Keratinocyte (primary cell): ENCODE measurements around the gene MFSD1. TPM values are rescaled to one million over a fixed set of nuclear protein-coding genes. Genes with fewer than 3 reads are reported as not detected.

Experiments
- DNase-seq: peaks from one replicate; pipeline ENCODE4 v3.0.0-alpha.2; 2011; ENCODE audit warnings: low read depth, missing footprints, low spot score
- FAIRE-seq: peaks from 2 replicates; lab custom pipeline; 2011; peaks lifted over from hg19 to GRCh38; lab: Jason Lieb, UNC
- H2AFZ ChIP-seq: 2 replicates; pipeline ENCODE4 v1.6.0; 2012; ENCODE audit warnings: low read length, control low read depth, inconsistent platforms; ENCODE audit not compliant: control insufficient read depth
- H3K27ac ChIP-seq: 2 replicates; pipeline ENCODE4 v1.5.1; 2011; ENCODE audit warnings: low read length; ENCODE audit not compliant: control insufficient read depth, insufficient read depth
- H3K27me3 ChIP-seq: 3 replicates; pipeline ENCODE4 v1.6.0; 2011; ENCODE audit warnings: low read length; ENCODE audit not compliant: control insufficient read depth, insufficient read depth; ENCODE audit errors: extremely low read depth
- H3K36me3 ChIP-seq, 2 experiments: 2 replicates in 1 of 2; 3 replicates in 1 of 2; pipeline ENCODE4 v1.5.1; 2011; ENCODE audit warnings: low read length in 2 of 2, mild to moderate bottlenecking in 1 of 2; ENCODE audit not compliant: control insufficient read depth in 2 of 2, insufficient read depth in 2 of 2; ENCODE audit errors: extremely low read depth in 1 of 2
- H3K4me1 ChIP-seq: 3 replicates; pipeline ENCODE4 v1.5.1; 2011; ENCODE audit warnings: low read length; ENCODE audit not compliant: control insufficient read depth, insufficient read depth; ENCODE audit errors: extremely low read depth
- H3K4me2 ChIP-seq: 3 replicates; pipeline ENCODE4 v1.6.0; 2011; ENCODE audit warnings: low read depth, low read length; ENCODE audit not compliant: control insufficient read depth, insufficient read depth; ENCODE audit errors: extremely low read depth
- H3K4me3 ChIP-seq, 3 experiments: fragments of 200-600 bp in 1 of 3; sonication (generic) in 1 of 3; 2 replicates in 2 of 3; 3 replicates in 1 of 3; pipeline ENCODE4 v1.5.1; 2011 to 2016; ENCODE audit warnings: low read length in 3 of 3, mild to moderate bottlenecking in 3 of 3, control low read depth in 2 of 3, inconsistent platforms in 1 of 3, low read depth in 1 of 3, mixed read lengths in 1 of 3, mixed run types in 1 of 3, moderate library complexity in 1 of 3; ENCODE audit not compliant: control insufficient read depth in 2 of 3, insufficient read depth in 2 of 3; ENCODE audit errors: extremely low read depth in 1 of 3
- H3K79me2 ChIP-seq: 2 replicates; pipeline ENCODE4 v1.6.0; 2012; ENCODE audit warnings: low read length; ENCODE audit not compliant: control insufficient read depth, insufficient read depth
- H3K9ac ChIP-seq: 3 replicates; pipeline ENCODE4 v1.6.0; 2011; ENCODE audit warnings: low read length; ENCODE audit not compliant: control insufficient read depth, insufficient read depth; ENCODE audit errors: extremely low read depth
- H3K9me1 ChIP-seq: 3 replicates; pipeline ENCODE4 v1.6.0; 2011; ENCODE audit warnings: low read length; ENCODE audit not compliant: control insufficient read depth, insufficient read depth; ENCODE audit errors: extremely low read depth
- H3K9me3 ChIP-seq: 2 replicates; pipeline ENCODE4 v1.5.1; 2012; ENCODE audit warnings: low read depth, low read length; ENCODE audit not compliant: control insufficient read depth
- H4K20me1 ChIP-seq: 3 replicates; pipeline ENCODE4 v1.6.0; 2011; ENCODE audit warnings: low read length; ENCODE audit not compliant: control insufficient read depth, insufficient read depth; ENCODE audit errors: extremely low read depth
- CTCF ChIP-seq, 3 experiments: IDR thresholded peaks in 1 of 3; conservative IDR thresholded peaks in 1 of 3; optimal IDR thresholded peaks in 1 of 3; 2 replicates in 2 of 3; 3 replicates in 1 of 3; pipeline versions ENCODE3 to v1.5.1; 2011; ENCODE audit warnings: low read length in 3 of 3, mild to moderate bottlenecking in 3 of 3, moderate library complexity in 2 of 3, control low read depth in 1 of 3, inconsistent platforms in 1 of 3; ENCODE audit not compliant: insufficient read depth in 2 of 3; ENCODE audit errors: extremely low read depth in 1 of 3
- EZH2 ChIP-seq: IDR thresholded peaks from one replicate; pipeline ENCODE4 v1.6.1; 2012; ENCODE audit warnings: inconsistent platforms, mild to moderate bottlenecking, low read length, moderate library complexity
- dilution Hi-C: fragments of 300-500 bp; cut with MboI; formaldehyde crosslinking; loops from one replicate; pipeline ENCODE4 v1.7.0; 2020; ENCODE audit warnings: low sequenced_read_pairs; ENCODE audit not compliant: extremely low pct_ligation_motif_present
- polyA plus RNA-seq, 5 experiments: library from polyadenylated mRNA; depleted of rRNA in 3 of 5; stranded (reverse) in 3 of 5; stranded (forward) in 1 of 5; unstranded in 1 of 5; fragments of >200 nt; gene quantifications; 1 replicate in 1 of 5; 2 replicates in 3 of 5; 3 replicates in 1 of 5; pipeline versions ENCODE4 v1.2.1 to v1.2.3, GENCODE V29; 2011 to 2012; ENCODE audit warnings: missing spikeins in 2 of 5, low read depth in 1 of 5, low replicate concordance in 1 of 5

MFSD1 gene
- polyA plus RNA-seq, 1 donor (not counting 4 experiments of a cell fraction or from before 2014, with no cell fraction given): 49.8 TPM

- Histone ChIP-seq H3K27ac (no peak overlapping the region), H3K9me1 (no peaks in the 10 kb centered on the region), H3K9ac (no peak overlapping the region), H3K79me2 (no peaks in the 10 kb centered on the region), H3K4me2 (no peak overlapping the region), H2AFZ (no peak overlapping the region), H4K20me1 (no peaks in the 10 kb centered on the region), H3K4me3 (no peak overlapping the region), H3K27me3 (no peaks in the 10 kb centered on the region), H3K9me3 (no peaks in the 10 kb centered on the region), H3K36me3 (no peaks in the 10 kb centered on the region), H3K4me1 (peaks cover 2% of the 10 kb centered on the region)
- dilution Hi-C loops: loop anchor here (10.0 kb wide), 1 partner anchor 66 kb away; no protein-coding TSS in a partner anchor
- DNase-seq (no peak), FAIRE-seq (no peak)
- no peak for TF ChIP-seq CTCF (optimal IDR thresholded peaks at IDR 0.05 in 1 of 3, IDR thresholded peaks at IDR 0.05 in 1 of 3, conservative IDR thresholded peaks at IDR 0.05 in 1 of 3; ENCODE audit: extremely low read depth in 1 of 3, insufficient read depth in 2 of 3, low read length in 3 of 3)
- TF ChIP-seq EZH2: no peak
Measured at GRCh38 chr3:158781191-158781590, 20.7 kb upstream of the MFSD1 start.

GRCh38 chr3:158781849-158782248 lies 20.0 kb upstream of the MFSD1 start:
- Histone ChIP-seq H3K9ac (no peak overlapping the region), H3K4me3 (no peak overlapping the region), H3K27me3 (no peaks in the 10 kb centered on the region), H3K9me1 (no peaks in the 10 kb centered on the region), H3K36me3 (no peaks in the 10 kb centered on the region), H4K20me1 (no peaks in the 10 kb centered on the region), H3K79me2 (no peaks in the 10 kb centered on the region), H2AFZ (no peak overlapping the region), H3K4me2 (no peak overlapping the region), H3K27ac (no peak overlapping the region), H3K4me1 (peaks cover 2% of the 10 kb centered on the region), H3K9me3 (no peaks in the 10 kb centered on the region)
- DNase-seq (no peak), FAIRE-seq (no peak)
- TF ChIP-seq EZH2 (no peak), CTCF (optimal IDR thresholded peaks at IDR 0.05 in 1 of 3, IDR thresholded peaks at IDR 0.05 in 1 of 3, conservative IDR thresholded peaks at IDR 0.05 in 1 of 3; ENCODE audit: extremely low read depth in 1 of 3, insufficient read depth in 2 of 3, low read length in 3 of 3) (no peak)
- dilution Hi-C loops: loop anchor here (10.0 kb wide), 1 partner anchor 67 kb away; no protein-coding TSS in a partner anchor
